ENCODE results near the gene SFI1.

Gene SFI1

DNA sequence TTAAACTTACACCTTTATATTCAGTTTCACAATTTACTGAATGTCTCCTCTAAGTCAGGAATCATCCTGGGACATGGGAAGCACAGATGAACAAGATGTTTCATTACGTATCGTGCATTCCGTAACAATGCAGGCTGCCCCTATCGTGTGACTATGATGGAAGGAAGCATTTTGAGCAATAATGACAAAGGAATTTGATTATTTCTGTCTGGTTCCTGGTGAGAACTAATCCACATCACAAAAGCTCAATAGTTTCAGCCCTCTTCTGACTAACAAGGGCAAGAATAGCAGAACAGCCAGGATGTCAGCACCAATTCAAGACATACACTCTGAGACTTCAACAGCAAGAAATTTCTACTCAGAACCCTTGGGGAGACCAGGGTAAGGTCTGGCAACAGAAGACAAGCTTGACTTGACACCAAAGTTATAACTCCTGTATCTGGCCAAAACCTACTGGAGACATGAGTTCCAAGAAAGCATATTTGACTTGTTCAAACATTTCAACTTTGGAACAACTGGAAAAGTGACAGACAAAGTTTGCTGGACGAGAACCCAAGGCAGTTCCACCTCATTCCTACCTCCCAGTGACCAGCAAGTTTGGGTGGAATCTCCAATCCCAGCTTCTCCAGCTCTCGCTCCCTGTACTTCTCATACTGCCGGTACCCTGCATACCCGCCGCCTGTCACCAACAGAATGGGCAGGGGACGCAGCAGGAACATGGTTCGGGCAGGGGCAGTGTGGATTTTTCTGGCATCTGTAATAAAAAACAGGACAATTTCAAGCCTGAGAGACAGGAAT is 151.4 kb downstream of the SFI1 start:
- peak; percentile 62 for DNase-seq (ENCODE audit: extremely low read depth, low read depth)
- TF ChIP-seq, protein P1, sequence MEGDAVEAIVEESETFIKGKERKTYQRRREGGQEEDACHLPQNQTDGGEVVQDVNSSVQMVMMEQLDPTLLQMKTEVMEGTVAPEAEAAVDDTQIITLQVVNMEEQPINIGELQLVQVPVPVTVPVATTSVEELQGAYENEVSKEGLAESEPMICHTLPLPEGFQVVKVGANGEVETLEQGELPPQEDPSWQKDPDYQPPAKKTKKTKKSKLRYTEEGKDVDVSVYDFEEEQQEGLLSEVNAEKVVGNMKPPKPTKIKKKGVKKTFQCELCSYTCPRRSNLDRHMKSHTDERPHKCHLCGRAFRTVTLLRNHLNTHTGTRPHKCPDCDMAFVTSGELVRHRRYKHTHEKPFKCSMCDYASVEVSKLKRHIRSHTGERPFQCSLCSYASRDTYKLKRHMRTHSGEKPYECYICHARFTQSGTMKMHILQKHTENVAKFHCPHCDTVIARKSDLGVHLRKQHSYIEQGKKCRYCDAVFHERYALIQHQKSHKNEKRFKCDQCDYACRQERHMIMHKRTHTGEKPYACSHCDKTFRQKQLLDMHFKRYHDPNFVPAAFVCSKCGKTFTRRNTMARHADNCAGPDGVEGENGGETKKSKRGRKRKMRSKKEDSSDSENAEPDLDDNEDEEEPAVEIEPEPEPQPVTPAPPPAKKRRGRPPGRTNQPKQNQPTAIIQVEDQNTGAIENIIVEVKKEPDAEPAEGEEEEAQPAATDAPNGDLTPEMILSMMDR (IDR thresholded peaks at IDR 0.05; ENCODE audit: low read depth, low read length) = no peak

DNA sequence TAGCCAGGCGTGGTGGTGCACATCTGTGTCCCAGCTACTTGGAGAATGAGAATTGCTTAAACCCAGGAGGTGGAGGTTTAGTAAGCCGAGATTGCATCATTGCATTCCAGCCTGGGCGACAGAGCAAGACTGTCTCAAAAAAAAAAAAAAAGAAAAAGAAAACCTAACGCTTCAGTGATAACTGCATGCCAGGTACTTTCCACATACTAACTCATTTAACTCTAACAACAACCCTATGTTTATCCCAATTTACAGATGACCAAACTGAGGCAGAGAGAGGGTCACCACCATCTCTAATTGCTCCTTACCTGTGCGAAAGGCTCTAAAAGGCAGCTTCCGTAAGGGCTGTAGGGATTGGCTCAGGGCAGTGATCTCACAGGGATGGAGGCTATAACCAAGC is 154.1 kb downstream of the SFI1 start:
- TF ChIP-seq, protein P1 (IDR thresholded peaks at IDR 0.05; ENCODE audit: low read depth, low read length) = no peak
- peak; percentile 67 for DNase-seq (ENCODE audit: extremely low read depth, low read depth)

DNA sequence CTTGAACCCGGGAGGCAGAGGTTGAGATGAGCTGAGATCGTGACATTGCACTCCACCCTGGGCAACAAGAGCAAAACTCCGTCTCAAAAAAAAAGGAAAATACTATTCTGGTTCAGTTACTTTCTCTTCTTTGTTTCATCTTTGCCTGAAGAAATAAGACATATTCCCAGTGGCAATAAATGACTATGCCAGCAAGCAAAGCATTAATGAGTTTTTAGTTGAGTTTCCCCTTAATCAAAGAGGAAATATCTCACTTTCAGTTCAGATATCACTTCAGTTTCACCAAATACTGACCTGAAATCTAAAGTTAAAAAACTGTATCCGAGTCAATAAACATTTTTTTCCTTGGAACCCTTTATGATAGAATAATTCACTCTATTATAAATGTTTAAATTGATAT is 155.3 kb downstream of the SFI1 start:
- TF ChIP-seq, protein P1 (IDR thresholded peaks at IDR 0.05; ENCODE audit: low read depth, low read length) = no peak
- DNase-seq (ENCODE audit: extremely low read depth, low read depth) = no peak

DNA sequence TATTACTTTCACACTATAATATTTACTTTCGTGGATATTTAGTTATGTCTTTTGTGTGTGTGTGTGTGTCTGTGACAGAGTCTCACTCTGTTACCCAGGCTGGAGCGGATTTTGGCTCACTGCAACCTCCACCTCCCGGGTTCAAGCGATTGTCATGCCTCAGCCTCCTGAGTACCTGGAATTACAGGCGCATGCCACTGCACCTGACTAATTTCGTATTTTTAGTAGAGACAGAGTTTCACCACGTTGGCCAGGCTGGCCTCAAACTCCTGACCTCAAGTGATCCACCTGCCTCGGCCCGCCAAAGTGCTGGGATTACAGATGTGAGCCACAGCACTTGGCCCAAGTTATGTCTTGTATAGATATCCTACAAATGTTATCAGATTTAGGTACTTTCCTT is 155.8 kb downstream of the SFI1 start:
- TF ChIP-seq, protein P1 (IDR thresholded peaks at IDR 0.05; ENCODE audit: low read depth, low read length) = no peak
- DNase-seq (ENCODE audit: extremely low read depth, low read depth) = no peak

DNA sequence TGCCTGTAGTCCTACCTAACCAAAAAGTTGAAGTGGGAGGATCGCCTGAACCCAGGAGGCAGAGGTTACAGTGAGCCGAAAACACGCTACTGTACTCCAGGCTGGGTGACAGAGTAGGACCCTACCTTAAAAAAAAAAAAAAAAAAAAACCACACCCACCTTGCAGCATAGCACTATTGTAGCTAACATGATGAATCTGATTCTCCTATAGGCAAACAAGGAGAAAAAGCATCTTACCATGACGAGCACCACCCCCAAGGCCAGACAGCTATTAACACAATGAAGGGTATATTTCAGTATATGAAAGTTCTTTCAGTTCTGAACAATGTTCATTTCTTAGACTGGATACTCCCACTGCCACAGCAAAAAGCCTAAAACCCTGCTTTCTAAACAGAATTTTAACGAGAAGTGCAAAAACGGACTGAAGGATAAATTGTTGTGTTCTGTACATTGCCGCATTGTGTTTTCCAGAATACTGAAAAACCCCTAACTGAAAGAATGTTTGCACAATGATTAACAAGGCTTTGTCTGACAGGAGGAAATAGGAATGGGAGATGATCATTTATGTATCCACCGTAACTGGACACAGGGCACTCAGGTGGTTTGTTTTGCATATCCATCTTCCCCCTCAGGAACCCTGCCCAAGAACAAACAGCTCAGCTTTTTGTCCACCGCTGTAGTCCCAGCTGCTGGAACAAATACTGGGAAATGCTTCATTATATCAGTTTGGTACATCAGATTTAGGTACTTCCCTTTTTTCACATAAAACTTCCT is 156.8 kb downstream of the SFI1 start:
- no peak for DNase-seq (ENCODE audit: extremely low read depth, low read depth)

DNA sequence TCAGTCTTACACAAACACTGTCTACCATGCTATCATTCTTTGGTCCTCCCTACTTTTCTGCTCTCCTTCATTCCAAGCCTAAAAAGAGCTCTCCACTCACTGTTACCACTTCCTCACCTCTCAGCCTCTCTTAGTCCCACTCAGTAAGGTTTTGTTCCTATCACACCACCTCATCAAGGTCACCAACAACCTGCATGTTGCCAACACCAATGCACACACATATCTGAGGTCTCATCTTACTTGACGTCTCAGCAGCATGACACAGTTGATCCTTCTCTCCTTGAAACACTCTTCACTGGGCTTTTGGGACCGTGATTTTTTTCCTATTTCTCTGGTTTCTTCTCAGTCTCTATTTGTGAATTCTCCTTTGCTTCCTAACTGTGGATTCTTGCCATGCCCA is 157.6 kb downstream of the SFI1 start:
- TF ChIP-seq, protein P1 (IDR thresholded peaks at IDR 0.05; ENCODE audit: low read depth, low read length) = no peak
- DNase-seq (ENCODE audit: extremely low read depth, low read depth) = no peak

More for the DNA sequence above, 156.8 kb downstream of the SFI1 start:
- TF ChIP-seq, protein P1 (IDR thresholded peaks at IDR 0.05; ENCODE audit: low read depth, low read length) = no peak

DNA sequence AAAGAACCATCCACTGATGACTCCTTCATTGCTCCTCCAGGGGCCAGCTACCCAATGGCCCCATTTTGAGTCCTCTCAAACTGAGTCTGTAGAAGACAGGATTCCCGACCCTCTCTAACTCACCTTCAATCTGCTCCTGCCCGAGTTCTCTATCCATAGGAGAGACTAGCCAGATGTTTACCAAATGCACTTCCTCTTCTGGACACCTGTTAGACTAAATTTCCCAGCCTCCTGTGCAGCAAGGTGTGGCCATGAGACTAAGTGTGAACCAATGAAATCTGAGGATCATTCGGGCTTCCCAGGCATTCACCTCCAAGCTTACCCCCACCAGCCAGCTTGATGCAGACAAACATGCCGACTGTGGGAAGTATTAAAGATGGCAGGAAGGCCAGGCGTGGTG is 158.1 kb downstream of the SFI1 start:
- DNase-seq (ENCODE audit: extremely low read depth, low read depth) = no peak
- TF ChIP-seq, protein P1 (IDR thresholded peaks at IDR 0.05; ENCODE audit: low read depth, low read length) = no peak
